Measurements from ENCODE around the gene LPCAT3.

DNA sequence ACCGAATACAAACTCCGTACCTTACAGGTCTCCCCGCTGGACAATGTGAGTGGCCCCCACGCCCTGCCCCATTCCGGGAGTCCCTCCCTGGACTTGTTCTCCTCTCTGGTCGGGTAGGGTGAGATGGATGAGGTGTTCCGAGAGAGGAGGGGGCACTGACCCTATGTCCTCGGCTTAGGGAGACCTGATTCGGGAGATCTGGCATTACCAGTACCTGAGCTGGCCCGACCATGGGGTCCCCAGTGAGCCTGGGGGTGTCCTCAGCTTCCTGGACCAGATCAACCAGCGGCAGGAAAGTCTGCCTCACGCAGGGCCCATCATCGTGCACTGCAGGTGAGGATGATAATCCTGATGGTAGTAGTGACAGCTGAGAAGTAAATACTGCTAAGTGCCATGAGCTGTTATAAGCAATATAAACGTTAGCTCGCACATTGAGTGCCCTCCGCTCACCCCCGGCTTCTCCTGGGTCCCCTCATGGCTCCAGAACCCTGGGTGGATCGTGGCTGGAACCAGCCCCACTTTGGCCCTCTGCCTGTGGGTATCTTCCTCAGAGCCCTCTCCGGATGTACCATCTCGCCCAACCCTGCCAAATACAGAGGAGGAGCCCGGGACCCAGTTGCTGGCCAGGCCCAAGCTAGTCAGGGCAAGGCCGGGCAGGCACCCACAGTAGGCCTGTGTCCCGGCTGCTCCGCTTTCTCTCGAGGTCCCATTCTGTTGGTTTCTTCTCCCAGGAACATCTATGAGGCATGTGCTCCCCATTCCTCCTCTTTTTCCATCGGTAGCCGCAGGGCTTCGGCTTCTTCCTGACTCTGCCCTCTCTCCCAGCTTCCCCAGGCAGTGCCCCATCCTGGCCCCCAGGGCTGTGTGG lies 60.3 kb downstream of the LPCAT3 start:
- TF ChIP-seq, protein P1, sequence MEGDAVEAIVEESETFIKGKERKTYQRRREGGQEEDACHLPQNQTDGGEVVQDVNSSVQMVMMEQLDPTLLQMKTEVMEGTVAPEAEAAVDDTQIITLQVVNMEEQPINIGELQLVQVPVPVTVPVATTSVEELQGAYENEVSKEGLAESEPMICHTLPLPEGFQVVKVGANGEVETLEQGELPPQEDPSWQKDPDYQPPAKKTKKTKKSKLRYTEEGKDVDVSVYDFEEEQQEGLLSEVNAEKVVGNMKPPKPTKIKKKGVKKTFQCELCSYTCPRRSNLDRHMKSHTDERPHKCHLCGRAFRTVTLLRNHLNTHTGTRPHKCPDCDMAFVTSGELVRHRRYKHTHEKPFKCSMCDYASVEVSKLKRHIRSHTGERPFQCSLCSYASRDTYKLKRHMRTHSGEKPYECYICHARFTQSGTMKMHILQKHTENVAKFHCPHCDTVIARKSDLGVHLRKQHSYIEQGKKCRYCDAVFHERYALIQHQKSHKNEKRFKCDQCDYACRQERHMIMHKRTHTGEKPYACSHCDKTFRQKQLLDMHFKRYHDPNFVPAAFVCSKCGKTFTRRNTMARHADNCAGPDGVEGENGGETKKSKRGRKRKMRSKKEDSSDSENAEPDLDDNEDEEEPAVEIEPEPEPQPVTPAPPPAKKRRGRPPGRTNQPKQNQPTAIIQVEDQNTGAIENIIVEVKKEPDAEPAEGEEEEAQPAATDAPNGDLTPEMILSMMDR (IDR thresholded peaks at IDR 0.05; ENCODE audit: insufficient read depth, low read length), result no peak
- TF ChIP-seq GABPA (IDR thresholded peaks at IDR 0.05; ENCODE audit: low read depth), result no peak
- TF ChIP-seq, protein P2, sequence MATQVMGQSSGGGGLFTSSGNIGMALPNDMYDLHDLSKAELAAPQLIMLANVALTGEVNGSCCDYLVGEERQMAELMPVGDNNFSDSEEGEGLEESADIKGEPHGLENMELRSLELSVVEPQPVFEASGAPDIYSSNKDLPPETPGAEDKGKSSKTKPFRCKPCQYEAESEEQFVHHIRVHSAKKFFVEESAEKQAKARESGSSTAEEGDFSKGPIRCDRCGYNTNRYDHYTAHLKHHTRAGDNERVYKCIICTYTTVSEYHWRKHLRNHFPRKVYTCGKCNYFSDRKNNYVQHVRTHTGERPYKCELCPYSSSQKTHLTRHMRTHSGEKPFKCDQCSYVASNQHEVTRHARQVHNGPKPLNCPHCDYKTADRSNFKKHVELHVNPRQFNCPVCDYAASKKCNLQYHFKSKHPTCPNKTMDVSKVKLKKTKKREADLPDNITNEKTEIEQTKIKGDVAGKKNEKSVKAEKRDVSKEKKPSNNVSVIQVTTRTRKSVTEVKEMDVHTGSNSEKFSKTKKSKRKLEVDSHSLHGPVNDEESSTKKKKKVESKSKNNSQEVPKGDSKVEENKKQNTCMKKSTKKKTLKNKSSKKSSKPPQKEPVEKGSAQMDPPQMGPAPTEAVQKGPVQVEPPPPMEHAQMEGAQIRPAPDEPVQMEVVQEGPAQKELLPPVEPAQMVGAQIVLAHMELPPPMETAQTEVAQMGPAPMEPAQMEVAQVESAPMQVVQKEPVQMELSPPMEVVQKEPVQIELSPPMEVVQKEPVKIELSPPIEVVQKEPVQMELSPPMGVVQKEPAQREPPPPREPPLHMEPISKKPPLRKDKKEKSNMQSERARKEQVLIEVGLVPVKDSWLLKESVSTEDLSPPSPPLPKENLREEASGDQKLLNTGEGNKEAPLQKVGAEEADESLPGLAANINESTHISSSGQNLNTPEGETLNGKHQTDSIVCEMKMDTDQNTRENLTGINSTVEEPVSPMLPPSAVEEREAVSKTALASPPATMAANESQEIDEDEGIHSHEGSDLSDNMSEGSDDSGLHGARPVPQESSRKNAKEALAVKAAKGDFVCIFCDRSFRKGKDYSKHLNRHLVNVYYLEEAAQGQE (IDR thresholded peaks at IDR 0.05; ENCODE audit: insufficient replicate concordance, low read depth), result no peak
- TF ChIP-seq POLR2AphosphoS5 (IDR thresholded peaks at IDR 0.05; ENCODE audit: low read depth), result no peak
- TF ChIP-seq SPI1 (IDR thresholded peaks at IDR 0.05; ENCODE audit: borderline replicate concordance, low read depth), result no peak

Data from HL-60 (cell line).